NCI-H2196 (cell line): ENCODE measurements around the gene KLHL20.
"Not testable (repeated sequence)": the region's sequence is repeated elsewhere in the genome, so short reads cannot be mapped to it uniquely, and the experiment has no call there.

Experiments
- DNase-seq: peaks from one replicate; lab custom pipeline; 2025; ENCODE audit not compliant: unreplicated experiment; lab: John Stamatoyannopoulos, UW

Gene KLHL20

GRCh38 chr1:173753830-173754229 is 39.0 kb downstream of the KLHL20 start:
- DNase-seq: no peak

- no peak for DNase-seq
Observed at GRCh38 chr1:173757666-173758065, 42.9 kb downstream of the KLHL20 start.

- DNase-seq: no peak
Observed at GRCh38 chr1:173758110-173758509, 43.3 kb downstream of the KLHL20 start.

GRCh38 chr1:173758980-173759379 is 44.2 kb downstream of the KLHL20 start:
- DNase-seq: no peak

- DNase-seq: not testable (repeated sequence)
Observed at GRCh38 chr1:173764331-173764730, 49.5 kb downstream of the KLHL20 start.

GRCh38 chr1:173768206-173768605 is 53.4 kb downstream of the KLHL20 start:
- DNase-seq: no peak

- DNase-seq: no peak
Observed at GRCh38 chr1:173768827-173769226, 54.0 kb downstream of the KLHL20 start.

- not testable (repeated sequence) for DNase-seq
Observed at GRCh38 chr1:173770330-173770729, 55.5 kb downstream of the KLHL20 start.

GRCh38 chr1:173771560-173771959 is 56.8 kb downstream of the KLHL20 start:
- no peak for DNase-seq

GRCh38 chr1:173775578-173776226 is 60.9 kb downstream of the KLHL20 start:
- DNase-seq: no peak

- DNase-seq: no peak
Observed at GRCh38 chr1:173779936-173780335, 65.2 kb downstream of the KLHL20 start.

- DNase-seq: no peak
Observed at GRCh38 chr1:173784997-173785396, 70.2 kb downstream of the KLHL20 start.

- no peak for DNase-seq
Observed at GRCh38 chr1:173789841-173790240, 75.1 kb downstream of the KLHL20 start.

GRCh38 chr1:173798078-173798477 is 83.3 kb downstream of the KLHL20 start:
- no peak for DNase-seq

- not testable (repeated sequence) for DNase-seq
Observed at GRCh38 chr1:173799995-173800394, 85.2 kb downstream of the KLHL20 start.

- DNase-seq: no peak
Observed at GRCh38 chr1:173802961-173803360, 88.2 kb downstream of the KLHL20 start.

- DNase-seq: not testable (repeated sequence)
Observed at GRCh38 chr1:173813654-173814053, 98.9 kb downstream of the KLHL20 start.

GRCh38 chr1:173818459-173818858 is 103.7 kb downstream of the KLHL20 start:
- no peak for DNase-seq

GRCh38 chr1:173821680-173822079 is 106.9 kb downstream of the KLHL20 start:
- no peak for DNase-seq

- DNase-seq: no peak
Observed at GRCh38 chr1:173823781-173824314, 109.1 kb downstream of the KLHL20 start.

- peak; percentile 98 for DNase-seq
Observed at GRCh38 chr1:173824315-173825081, 109.7 kb downstream of the KLHL20 start, which contains the start of the genes CENPL and DARS2. TSS of gene CENPL (minus strand) at chr1:173824883. CDS start at chr1:173811299, 13,584 bp downstream. TSS of gene DARS2 (plus strand) at chr1:173824673. CDS start at chr1:173825230, 557 bp downstream.

- DNase-seq: no peak
Observed at GRCh38 chr1:173827611-173828010, 112.8 kb downstream of the KLHL20 start.
